Common myeloid progenitor, CD34-positive (primary cell): Measurements from ENCODE around the gene IDH3G.

Source experiments
- CTCF ChIA-PET: fragments of 350-600 bp; sonication (Branson Sonifier 250); formaldehyde crosslinking; loops from one replicate; lab custom pipeline; 2021; ENCODE audit warnings: antibody characterized with exemption; lab: Charles Lee
- POLR2A ChIA-PET: fragments of 350-600 bp; sonication (Branson Sonifier 250); formaldehyde crosslinking; loops from one replicate; lab custom pipeline; 2021; ENCODE audit warnings: antibody characterized with exemption; lab: Charles Lee
- DNase-seq, 3 donors: peaks; one replicate each; pipeline versions ENCODE4 v3.0.0 to v3.0.0-alpha.2; 2013
- H3K27ac ChIP-seq, 2 experiments: 1 replicate in 1 of 2; 2 replicates in 1 of 2; pipeline ENCODE4 v1.7.0; 2013; ENCODE audit warnings: inconsistent platforms in 2 of 2, low read length in 2 of 2, mild to moderate bottlenecking in 2 of 2, low read depth in 1 of 2, moderate library complexity in 1 of 2; ENCODE audit not compliant: severe bottlenecking in 2 of 2, insufficient read depth in 1 of 2, poor library complexity in 1 of 2
- H3K27me3 ChIP-seq, 5 experiments: replicated peaks in 2 of 5; 1 replicate in 3 of 5; 2 replicates in 2 of 5; pipeline versions ENCODE4 v1.6.1 to v1.7.0; 2013; ENCODE audit warnings: low read length in 4 of 5, mild to moderate bottlenecking in 2 of 5, moderate library complexity in 2 of 5, inconsistent platforms in 1 of 5; ENCODE audit not compliant: insufficient read depth in 5 of 5, control insufficient read depth in 4 of 5
- H3K36me3 ChIP-seq, 4 experiments: 1 replicate in 2 of 4; 2 replicates in 2 of 4; pipeline versions ENCODE4 v1.6.1 to v1.7.0; 2013; ENCODE audit warnings: low read length in 3 of 4, control low read depth in 1 of 4, mild to moderate bottlenecking in 1 of 4; ENCODE audit not compliant: control insufficient read depth in 4 of 4, insufficient read depth in 4 of 4
- H3K4me1 ChIP-seq, 4 experiments: 1 replicate in 3 of 4; 2 replicates in 1 of 4; pipeline versions ENCODE4 v1.6.1 to v1.7.1; 2013; ENCODE audit warnings: low read length in 3 of 4, mild to moderate bottlenecking in 3 of 4, control low read depth in 1 of 4, inconsistent platforms in 1 of 4, moderate library complexity in 1 of 4; ENCODE audit not compliant: control insufficient read depth in 4 of 4, insufficient read depth in 4 of 4; ENCODE audit errors: control extremely low read depth in 1 of 4
- H3K4me3 ChIP-seq, 7 experiments: 1 replicate in 4 of 7; 2 replicates in 3 of 7; pipeline versions ENCODE4 v1.5.1 to v1.7.0; 2013; ENCODE audit warnings: mild to moderate bottlenecking in 7 of 7, low read length in 6 of 7, moderate library complexity in 6 of 7, inconsistent platforms in 2 of 7, low read depth in 2 of 7, control low read depth in 1 of 7; ENCODE audit not compliant: insufficient read depth in 4 of 7, control insufficient read depth in 1 of 7; ENCODE audit errors: extremely low read depth in 1 of 7
- H3K9me3 ChIP-seq, 5 experiments: 1 replicate in 4 of 5; 2 replicates in 1 of 5; pipeline versions ENCODE4 v1.6.1 to v1.7.1; 2013; ENCODE audit warnings: low read length in 4 of 5, mild to moderate bottlenecking in 2 of 5, inconsistent platforms in 1 of 5, low read depth in 1 of 5, moderate library complexity in 1 of 5; ENCODE audit not compliant: control insufficient read depth in 4 of 5, insufficient read depth in 2 of 5; ENCODE audit errors: control extremely low read depth in 1 of 5
- WGBS: methylation state at CpG from one replicate; pipeline ENCODE4 v1.1.5; 2013; ENCODE audit not compliant: insufficient coverage; 5-methylcytosine and 5-hydroxymethylcytosine counted together

IDH3G gene

DNA sequence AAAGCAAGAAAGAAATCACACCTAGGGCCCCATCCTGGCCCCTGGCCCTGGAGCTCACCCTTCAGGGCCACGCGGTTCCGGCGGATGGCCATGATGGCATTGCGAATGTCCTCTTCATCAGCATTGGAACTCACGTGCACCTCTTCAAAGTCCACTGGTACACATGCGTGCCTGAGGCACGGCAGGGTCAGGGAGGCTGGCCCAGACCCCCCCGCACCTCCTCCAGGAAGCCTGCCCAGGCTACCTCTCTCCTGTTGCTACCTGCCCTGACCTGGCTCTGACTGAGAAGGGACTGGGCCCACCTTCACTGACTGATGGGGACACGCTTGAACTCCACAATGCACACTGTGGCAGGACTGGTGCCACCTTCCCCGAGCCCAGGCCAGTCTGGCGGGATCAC is 4.5 kb downstream of the IDH3G start:
- H3K4me1 ChIP-seq = peaks cover 3 to 12% (median 8%) of the 10 kb centered on the region in 4 experiments
- WGBS = 96% methylated on average over 12 of the region's 12 CpGs
- peaks cover 0 to 10% (median 0%) of the 10 kb centered on the region in 5 experiments for H3K9me3 ChIP-seq
- no peak overlapping the region for H3K4me3 ChIP-seq
- no peak overlapping the region for H3K27ac ChIP-seq
- CTCF ChIA-PET = interaction anchor here (1.2 to 1.4 kb wide), 2 partner anchors 15 to 27 kb away, joined by 3 read pairs; no protein-coding TSS in a partner anchor
- peaks cover 4 to 41% (median 24%) of the 10 kb centered on the region in 4 experiments for H3K36me3 ChIP-seq
- POLR2A ChIA-PET = no interaction called here
- DNase-seq = no peak
- peaks cover 0 to 14% (median 0%) of the 10 kb centered on the region in 5 experiments for H3K27me3 ChIP-seq

DNA sequence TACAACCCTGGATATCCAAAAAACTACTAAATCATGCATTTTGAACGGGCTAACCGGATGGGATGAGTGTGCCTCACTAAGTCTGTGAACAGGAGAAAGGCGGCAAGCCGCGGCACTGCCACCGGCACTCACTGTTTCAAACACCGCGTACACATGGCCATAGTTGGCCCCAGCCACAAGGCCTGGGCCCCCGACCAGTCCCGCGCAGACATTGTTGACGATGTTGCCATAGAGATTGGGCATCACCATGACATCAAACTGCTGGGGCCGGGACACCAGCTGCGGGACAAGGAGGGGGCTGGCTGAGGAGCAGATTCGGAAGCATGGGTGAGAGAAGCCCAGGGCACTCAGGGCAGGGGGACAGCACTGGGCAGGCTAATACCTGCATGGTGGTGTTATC is 7.5 kb downstream of the IDH3G start:
- no peak overlapping the region for H3K4me3 ChIP-seq
- H3K9me3 ChIP-seq = no peaks in the 10 kb centered on the region
- no peaks in the 10 kb centered on the region for H3K4me1 ChIP-seq
- ChIA-PET POLR2A (no interaction called here), CTCF (no interaction called here)
- peaks cover 4 to 44% (median 24%) of the 10 kb centered on the region in 4 experiments for H3K36me3 ChIP-seq
- 94% methylated on average over 15 of the region's 15 CpGs for WGBS
- peaks cover 0 to 14% (median 0%) of the 10 kb centered on the region in 5 experiments for H3K27me3 ChIP-seq
- no peak for DNase-seq
- no peak overlapping the region for H3K27ac ChIP-seq

DNA sequence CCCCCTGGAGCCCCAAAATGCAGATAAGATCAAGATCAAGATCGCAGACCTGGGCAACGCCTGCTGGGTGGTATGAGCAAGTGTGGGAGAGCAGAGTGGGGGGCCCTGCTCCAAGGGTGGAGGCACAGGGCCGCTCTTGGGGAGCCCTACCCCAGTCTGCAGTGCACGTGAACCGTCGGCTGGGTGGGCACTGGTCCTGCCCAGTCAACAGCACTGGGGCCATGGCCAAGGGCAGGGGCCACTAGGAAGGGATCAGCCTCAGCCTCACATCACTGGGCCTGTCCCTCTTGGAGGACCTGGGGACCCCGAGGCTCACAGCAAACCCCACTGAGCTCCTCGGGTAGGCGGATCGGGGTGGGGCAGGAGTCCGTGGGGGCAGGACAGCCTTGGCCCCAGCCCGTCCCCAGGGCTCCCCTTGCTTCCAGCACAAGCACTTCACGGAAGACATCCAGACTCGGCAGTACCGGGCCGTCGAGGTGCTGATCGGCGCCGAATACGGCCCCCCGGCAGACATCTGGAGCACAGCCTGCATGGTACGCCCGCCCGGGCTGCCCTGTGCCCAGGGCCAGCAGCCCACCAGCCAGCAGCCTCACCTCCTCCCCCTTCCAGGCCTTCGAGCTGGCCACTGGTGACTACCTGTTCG is 9.7 kb downstream of the IDH3G start:
- ChIA-PET POLR2A (no interaction called here), CTCF (no interaction called here)
- Histone ChIP-seq H3K9me3 (no peaks in the 10 kb centered on the region), H3K4me1 (peaks cover 0 to 12% (median 9%) of the 10 kb centered on the region in 4 experiments), H3K27ac (no peak overlapping the region), H3K36me3 (peaks cover 2 to 35% (median 17%) of the 10 kb centered on the region in 4 experiments), H3K27me3 (peaks cover 0 to 14% (median 0%) of the 10 kb centered on the region in 5 experiments), H3K4me3 (no peak overlapping the region)
- 98% methylated on average over 23 of the region's 27 CpGs for WGBS
- no peak for DNase-seq

DNA sequence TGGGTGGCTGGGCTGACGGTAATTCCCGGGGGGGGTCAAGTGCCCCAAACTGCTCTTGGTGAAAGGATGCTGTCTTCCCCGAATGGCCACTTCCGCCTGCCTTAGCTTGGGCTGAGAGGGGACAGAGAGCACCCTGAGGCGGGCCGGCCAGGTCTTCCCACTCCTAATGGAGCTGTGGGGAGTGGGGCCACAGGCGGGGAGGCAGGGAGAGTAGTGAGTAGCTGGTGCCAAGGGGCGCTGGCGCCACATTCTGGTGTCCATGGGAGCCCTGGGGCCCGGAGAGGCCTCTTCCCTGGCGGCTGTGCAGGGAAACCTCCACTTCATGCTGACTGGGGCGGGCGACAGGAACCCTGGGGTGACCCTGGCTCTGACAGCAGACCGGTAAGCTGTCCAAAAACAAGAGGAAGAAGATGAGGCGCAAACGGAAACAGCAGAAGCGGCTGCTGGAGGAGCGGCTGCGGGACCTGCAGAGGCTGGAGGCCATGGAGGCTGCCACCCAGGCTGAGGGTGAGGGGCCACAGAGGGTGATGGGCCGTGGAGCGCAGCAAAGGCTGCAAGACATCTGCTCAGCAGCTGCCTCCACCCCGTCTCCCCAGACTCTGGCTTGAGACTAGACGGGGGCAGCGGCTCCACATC is 10.7 kb downstream of the IDH3G start:
- Histone ChIP-seq H3K36me3 (peaks cover 2 to 31% (median 16%) of the 10 kb centered on the region in 4 experiments), H3K9me3 (no peaks in the 10 kb centered on the region), H3K4me1 (peaks cover 0 to 12% (median 9%) of the 10 kb centered on the region in 4 experiments), H3K4me3 (no peak overlapping the region), H3K27ac (no peak overlapping the region), H3K27me3 (peaks cover 0 to 13% (median 0%) of the 10 kb centered on the region in 5 experiments)
- WGBS = 66% methylated on average over 17 of the region's 24 CpGs
- ChIA-PET POLR2A (interaction anchor here (0.7 kb wide), 1 partner anchor 145 kb away, joined by 4 read pairs; no protein-coding TSS in a partner anchor), CTCF (no interaction called here)
- DNase-seq = no peak

DNA sequence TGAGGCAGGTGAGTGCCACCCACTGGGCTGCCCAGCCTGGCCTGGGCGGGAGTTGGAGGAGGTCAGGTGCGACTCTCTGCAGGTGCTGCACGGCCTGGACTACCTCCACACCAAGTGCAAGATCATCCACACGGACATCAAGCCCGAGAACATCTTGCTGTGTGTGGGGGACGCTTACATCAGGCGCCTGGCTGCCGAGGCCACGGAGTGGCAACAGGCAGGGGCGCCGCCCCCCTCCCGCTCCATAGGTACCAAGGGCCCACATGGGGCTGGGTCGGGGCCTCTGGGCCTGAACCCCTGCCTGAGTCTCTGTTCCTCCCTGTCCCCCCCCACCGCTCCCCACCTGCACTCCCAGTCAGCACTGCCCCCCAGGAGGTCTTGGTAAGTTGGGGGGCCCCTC is 11.3 kb downstream of the IDH3G start:
- H3K27ac ChIP-seq = no peak overlapping the region
- DNase-seq = no peak
- H3K27me3 ChIP-seq = peaks cover 0 to 10% (median 0%) of the 10 kb centered on the region in 5 experiments
- WGBS = 98% methylated on average over 11 of the region's 14 CpGs
- H3K4me3 ChIP-seq = no peak overlapping the region
- peaks cover 2 to 27% (median 16%) of the 10 kb centered on the region in 4 experiments for H3K36me3 ChIP-seq
- ChIA-PET CTCF (no interaction called here), POLR2A (no interaction called here)
- H3K4me1 ChIP-seq = peaks cover 0 to 12% (median 9%) of the 10 kb centered on the region in 4 experiments
- H3K9me3 ChIP-seq = no peaks in the 10 kb centered on the region

DNA sequence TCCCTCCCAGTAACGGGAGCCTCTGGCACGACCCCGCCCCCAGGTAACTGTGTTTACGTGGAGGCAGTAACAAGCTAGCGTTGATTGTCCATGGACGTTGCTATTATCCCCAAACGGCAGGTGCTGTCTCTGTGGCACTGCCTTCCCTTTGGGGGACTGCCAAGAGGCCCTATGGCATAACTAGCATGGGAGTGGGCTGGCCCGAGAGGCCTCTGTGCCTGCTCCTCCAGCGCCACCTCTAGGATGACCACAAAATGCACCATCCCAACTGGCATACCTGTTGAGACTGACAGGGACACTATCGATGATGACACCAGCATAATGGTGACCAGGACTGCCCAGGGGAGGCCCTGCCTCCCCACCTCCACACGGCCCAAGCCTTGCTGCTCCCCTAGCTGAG is 11.9 kb downstream of the IDH3G start:
- Histone ChIP-seq H3K36me3 (peaks cover 2 to 24% (median 13%) of the 10 kb centered on the region in 4 experiments), H3K9me3 (no peaks in the 10 kb centered on the region), H3K27me3 (peaks cover 0 to 15% (median 0%) of the 10 kb centered on the region in 5 experiments), H3K4me1 (peaks cover 0 to 12% (median 9%) of the 10 kb centered on the region in 4 experiments), H3K4me3 (no peak overlapping the region), H3K27ac (no peak overlapping the region)
- WGBS = 86% methylated on average over 11 of the region's 11 CpGs
- DNase-seq = no peak
- ChIA-PET CTCF (no interaction called here), POLR2A (no interaction called here)
